ENCODE data around the gene HDAC1. TPM values are rescaled to one million over a fixed set of nuclear protein-coding genes. Genes with fewer than 3 reads are reported as not detected.
A peak's percentile ranks its signal among the peaks of the same experiment; 100 is the strongest.

Gene HDAC1
- total RNA-seq, 1 donor from 2014 or later: 52.9 TPM

GRCh38 chr1:32372149-32372756, 80.4 kb downstream of the HDAC1 start:
- Mint-ChIP-seq H3K36me3 (ENCODE audit: low read depth) (peaks cover 35% of the 10 kb centered on the region), H3K27ac (ENCODE audit: unreplicated experiment) (no peak overlapping the region), H3K4me1 (ENCODE audit: low read depth) (peaks cover 13% of the 10 kb centered on the region)

DNA sequence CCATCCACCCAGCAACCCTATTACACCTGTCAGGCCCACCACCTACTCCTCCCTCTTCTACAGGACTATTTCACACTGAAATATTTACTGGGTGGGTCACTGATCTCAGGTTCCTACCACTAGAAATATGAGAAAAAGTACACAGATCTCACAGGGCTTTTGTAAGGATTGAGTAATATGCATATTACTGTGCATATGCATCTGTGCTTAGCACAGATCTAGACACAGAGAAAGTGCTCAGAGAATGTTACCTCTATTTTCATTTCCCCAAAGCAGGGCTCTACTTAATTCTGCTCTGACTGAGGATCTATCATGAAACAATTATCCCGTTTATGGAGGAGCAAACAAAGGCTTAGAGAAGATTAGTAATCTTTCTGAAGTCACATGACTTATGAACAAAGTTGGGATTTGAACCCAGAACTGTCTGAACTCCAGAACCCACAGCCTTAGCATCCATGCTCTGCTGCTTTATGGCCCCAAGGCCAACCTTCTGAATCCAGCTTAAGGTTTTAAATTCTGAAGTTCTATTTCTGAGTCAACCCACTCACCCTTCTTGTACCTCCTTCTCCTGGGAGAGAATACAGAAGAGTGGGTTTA, 82.2 kb downstream of the HDAC1 start:
- Mint-ChIP-seq H3K27ac (ENCODE audit: unreplicated experiment) (no peak overlapping the region), H3K36me3 (ENCODE audit: low read depth) (peaks cover 38% of the 10 kb centered on the region), H3K9me3 (ENCODE audit: low read depth) (no peaks in the 10 kb centered on the region), H3K4me3 (ENCODE audit: unreplicated experiment) (no peak overlapping the region), H3K27me3 (ENCODE audit: low read depth) (no peaks in the 10 kb centered on the region), H3K4me1 (ENCODE audit: low read depth) (peaks cover 13% of the 10 kb centered on the region)
- TF ChIP-seq, protein P1, sequence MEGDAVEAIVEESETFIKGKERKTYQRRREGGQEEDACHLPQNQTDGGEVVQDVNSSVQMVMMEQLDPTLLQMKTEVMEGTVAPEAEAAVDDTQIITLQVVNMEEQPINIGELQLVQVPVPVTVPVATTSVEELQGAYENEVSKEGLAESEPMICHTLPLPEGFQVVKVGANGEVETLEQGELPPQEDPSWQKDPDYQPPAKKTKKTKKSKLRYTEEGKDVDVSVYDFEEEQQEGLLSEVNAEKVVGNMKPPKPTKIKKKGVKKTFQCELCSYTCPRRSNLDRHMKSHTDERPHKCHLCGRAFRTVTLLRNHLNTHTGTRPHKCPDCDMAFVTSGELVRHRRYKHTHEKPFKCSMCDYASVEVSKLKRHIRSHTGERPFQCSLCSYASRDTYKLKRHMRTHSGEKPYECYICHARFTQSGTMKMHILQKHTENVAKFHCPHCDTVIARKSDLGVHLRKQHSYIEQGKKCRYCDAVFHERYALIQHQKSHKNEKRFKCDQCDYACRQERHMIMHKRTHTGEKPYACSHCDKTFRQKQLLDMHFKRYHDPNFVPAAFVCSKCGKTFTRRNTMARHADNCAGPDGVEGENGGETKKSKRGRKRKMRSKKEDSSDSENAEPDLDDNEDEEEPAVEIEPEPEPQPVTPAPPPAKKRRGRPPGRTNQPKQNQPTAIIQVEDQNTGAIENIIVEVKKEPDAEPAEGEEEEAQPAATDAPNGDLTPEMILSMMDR (IDR thresholded peaks at IDR 0.05): no peak
- no peak for DNase-seq (ENCODE audit: low spot score)

More at GRCh38 chr1:32372149-32372756, 80.4 kb downstream of the HDAC1 start:
- H3K27me3 Mint-ChIP-seq (ENCODE audit: low read depth): no peaks in the 10 kb centered on the region
- peak; percentile 13 for DNase-seq (ENCODE audit: low spot score)
- TF ChIP-seq, protein P1 (IDR thresholded peaks at IDR 0.05): peak; percentile 10
- no peaks in the 10 kb centered on the region for H3K9me3 Mint-ChIP-seq (ENCODE audit: low read depth)
- no peak overlapping the region for H3K4me3 Mint-ChIP-seq (ENCODE audit: unreplicated experiment)

- Mint-ChIP-seq H3K27ac (ENCODE audit: unreplicated experiment) (no peak overlapping the region), H3K4me3 (ENCODE audit: unreplicated experiment) (no peak overlapping the region), H3K4me1 (ENCODE audit: low read depth) (peaks cover 13% of the 10 kb centered on the region), H3K36me3 (ENCODE audit: low read depth) (peaks cover 47% of the 10 kb centered on the region), H3K9me3 (ENCODE audit: low read depth) (no peaks in the 10 kb centered on the region), H3K27me3 (ENCODE audit: low read depth) (no peaks in the 10 kb centered on the region)
- TF ChIP-seq, protein P1 (IDR thresholded peaks at IDR 0.05): no peak
- no peak for DNase-seq (ENCODE audit: low spot score)
These were observed 84.3 kb downstream of the HDAC1 start for GRCh38 chr1:32376199-32376598.

DNA sequence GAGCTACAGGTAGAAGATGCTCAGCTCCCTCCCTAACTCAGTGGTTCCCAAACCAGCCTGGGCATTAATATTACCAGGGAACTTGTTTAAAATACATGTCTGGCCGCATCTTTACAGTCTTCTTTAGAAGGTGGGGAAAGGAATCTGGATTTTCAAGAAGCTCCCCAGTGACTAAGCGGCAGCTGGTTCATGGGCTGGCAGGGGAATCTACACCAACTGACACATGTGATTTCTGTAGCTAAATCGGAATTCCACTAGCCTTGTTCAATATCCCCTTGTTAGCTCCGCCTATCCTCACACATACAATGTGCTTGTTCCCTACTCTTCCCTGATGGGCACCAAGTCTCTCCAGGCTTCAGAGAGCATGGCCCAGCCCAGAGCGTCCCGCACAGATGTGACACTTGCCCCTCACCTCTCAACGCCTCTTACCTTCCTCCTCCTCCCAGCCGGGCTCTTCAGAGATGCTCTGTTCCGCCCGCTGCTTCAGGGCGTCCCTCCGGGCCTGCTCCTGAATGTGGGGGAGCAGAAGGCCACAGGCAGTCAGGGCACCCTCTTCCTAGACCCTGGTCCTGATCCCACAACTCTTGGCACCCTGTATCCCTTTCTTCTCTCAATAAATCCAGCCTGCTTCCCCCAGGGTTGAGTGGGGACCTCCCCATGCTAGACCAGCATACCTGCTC, 85.8 kb downstream of the HDAC1 start:
- H3K36me3 Mint-ChIP-seq (ENCODE audit: low read depth): peaks cover 47% of the 10 kb centered on the region
- no peaks in the 10 kb centered on the region for H3K9me3 Mint-ChIP-seq (ENCODE audit: low read depth)
- H3K27me3 Mint-ChIP-seq (ENCODE audit: low read depth): no peaks in the 10 kb centered on the region
- H3K4me3 Mint-ChIP-seq (ENCODE audit: unreplicated experiment): no peak overlapping the region
- peaks cover 1% of the 10 kb centered on the region for H3K4me1 Mint-ChIP-seq (ENCODE audit: low read depth)
- no peak overlapping the region for H3K27ac Mint-ChIP-seq (ENCODE audit: unreplicated experiment)
- TF ChIP-seq, protein P1 (IDR thresholded peaks at IDR 0.05): no peak
- DNase-seq (ENCODE audit: low spot score): no peak

DNA sequence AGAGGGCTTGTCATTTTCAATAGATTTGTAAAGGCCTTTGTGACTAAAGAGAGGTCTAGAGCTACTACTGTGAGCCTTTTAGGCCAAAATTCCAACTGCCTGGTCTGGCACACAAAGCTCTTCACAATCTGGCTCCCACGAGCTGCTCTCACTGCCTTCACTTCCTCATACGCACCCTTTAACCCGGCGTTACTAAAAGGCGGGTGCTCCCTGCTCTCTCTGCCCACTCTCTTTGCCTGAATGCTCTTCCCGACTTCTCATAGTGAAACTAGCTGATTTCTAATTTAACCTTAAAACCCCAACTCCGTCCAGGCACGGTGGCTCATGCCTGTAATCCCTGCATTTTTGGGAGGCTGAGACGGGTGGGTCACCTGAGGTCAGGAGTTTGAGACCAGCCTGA, 88.2 kb downstream of the HDAC1 start:
- Mint-ChIP-seq H3K36me3 (ENCODE audit: low read depth) (peaks cover 39% of the 10 kb centered on the region), H3K27ac (ENCODE audit: unreplicated experiment) (no peak overlapping the region)
- no peak for DNase-seq (ENCODE audit: low spot score)

More for the DNA sequence above, 88.2 kb downstream of the HDAC1 start:
- TF ChIP-seq, protein P1 (IDR thresholded peaks at IDR 0.05): no peak
- H3K4me3 Mint-ChIP-seq (ENCODE audit: unreplicated experiment): no peak overlapping the region
- no peaks in the 10 kb centered on the region for H3K27me3 Mint-ChIP-seq (ENCODE audit: low read depth)
- no peaks in the 10 kb centered on the region for H3K4me1 Mint-ChIP-seq (ENCODE audit: low read depth)
- no peaks in the 10 kb centered on the region for H3K9me3 Mint-ChIP-seq (ENCODE audit: low read depth)

All from chondrocyte (in vitro differentiated cells).